NT2/D1 (cell line): ENCODE measurements around the gene C10orf143.

ENCODE experiments used
- DNase-seq: peaks from one replicate; pipeline ENCODE4 v3.0.0-alpha.2; 2011; ENCODE audit warnings: low read depth, low spot score
- H3K27me3 ChIP-seq: 2 replicates; pipeline ENCODE4 v1.6.0; 2011; ENCODE audit warnings: mild to moderate bottlenecking; ENCODE audit not compliant: insufficient read length, insufficient read depth
- H3K36me3 ChIP-seq: 2 replicates; pipeline ENCODE4 v1.6.1; 2011; ENCODE audit warnings: mild to moderate bottlenecking, low read length, mixed read lengths; ENCODE audit not compliant: insufficient read depth, insufficient read length
- H3K4me1 ChIP-seq: 2 replicates; pipeline ENCODE4 v1.5.1; 2011; ENCODE audit not compliant: insufficient read depth, insufficient read length
- H3K4me3 ChIP-seq: 2 replicates; pipeline ENCODE4 v1.5.1; 2011; ENCODE audit warnings: low read depth; ENCODE audit not compliant: insufficient read length
- H3K9ac ChIP-seq: 2 replicates; pipeline ENCODE4 v1.6.0; 2011; ENCODE audit warnings: low read depth; ENCODE audit not compliant: insufficient read length
- H3K9me3 ChIP-seq: 2 replicates; pipeline ENCODE4 v1.5.1; 2011; ENCODE audit warnings: mild to moderate bottlenecking, low read length; ENCODE audit not compliant: insufficient read depth
- SUZ12 ChIP-seq: IDR thresholded peaks from 2 replicates; pipeline ENCODE4 v1.6.1; 2011; ENCODE audit not compliant: insufficient read length, insufficient read depth; ENCODE audit errors: extremely low read depth
- YY1 ChIP-seq: IDR thresholded peaks from 2 replicates; pipeline ENCODE4 v1.6.1; 2011; ENCODE audit not compliant: insufficient read length, insufficient read depth
- ZNF274 ChIP-seq: IDR thresholded peaks from 2 replicates; pipeline ENCODE4 v1.6.1; 2011; ENCODE audit warnings: mild to moderate bottlenecking, low read depth, low read length

The C10orf143 gene

DNA sequence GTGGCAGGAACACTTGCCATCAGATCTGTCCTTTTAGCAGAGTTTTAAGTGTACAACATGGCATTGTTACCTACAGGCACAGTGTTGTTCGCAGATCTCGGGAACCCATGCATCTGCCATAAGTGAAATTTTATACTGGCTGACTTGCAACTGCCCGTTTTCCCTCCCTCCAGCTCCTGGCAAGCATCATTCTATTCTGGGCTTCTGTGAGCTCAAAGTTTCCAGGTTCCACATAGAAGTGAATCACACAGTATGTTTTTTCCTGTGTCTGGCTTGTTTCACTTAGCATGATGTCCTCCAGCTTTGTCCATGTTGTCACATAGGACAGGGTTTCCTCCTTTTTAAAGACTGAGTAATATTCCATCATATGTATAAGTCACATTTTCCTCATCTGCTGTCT, 56.6 kb downstream of the C10orf143 start:
- DNase-seq = no peak
- no peak overlapping the region for H3K9ac ChIP-seq
- peaks cover 9% of the 10 kb centered on the region for H3K9me3 ChIP-seq
- no peak overlapping the region for H3K4me3 ChIP-seq
- no peaks in the 10 kb centered on the region for H3K36me3 ChIP-seq
- no peak for TF ChIP-seq ZNF274
- no peak for TF ChIP-seq YY1
- no peak for TF ChIP-seq SUZ12
- H3K27me3 ChIP-seq = no peaks in the 10 kb centered on the region
- no peaks in the 10 kb centered on the region for H3K4me1 ChIP-seq

DNA sequence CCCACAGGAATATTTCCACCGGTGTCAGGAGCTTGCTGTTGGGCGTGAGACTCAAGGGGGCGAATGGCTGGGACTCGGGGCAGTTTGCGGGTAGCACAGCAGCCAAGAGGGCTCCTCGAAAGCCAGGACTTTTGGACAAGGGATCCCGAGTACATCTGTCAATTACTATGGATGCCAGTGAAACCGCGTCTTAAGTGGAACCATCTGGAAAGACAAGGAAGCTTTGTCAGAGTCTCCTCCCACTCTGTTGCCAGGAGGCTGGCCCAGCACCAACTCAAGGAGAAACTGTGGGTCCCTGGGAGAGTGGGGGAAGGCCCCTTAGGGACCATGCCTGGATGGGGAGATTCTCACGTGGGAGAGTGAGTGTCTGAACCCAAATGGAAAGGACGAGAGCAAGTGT, 57.1 kb downstream of the C10orf143 start:
- no peaks in the 10 kb centered on the region for H3K36me3 ChIP-seq
- H3K4me1 ChIP-seq = no peaks in the 10 kb centered on the region
- H3K27me3 ChIP-seq = no peaks in the 10 kb centered on the region
- H3K9ac ChIP-seq = no peak overlapping the region
- TF ChIP-seq YY1 = no peak
- no peak for TF ChIP-seq SUZ12
- TF ChIP-seq ZNF274 = no peak
- no peak for DNase-seq
- no peak overlapping the region for H3K4me3 ChIP-seq
- H3K9me3 ChIP-seq = peaks cover 9% of the 10 kb centered on the region

DNA sequence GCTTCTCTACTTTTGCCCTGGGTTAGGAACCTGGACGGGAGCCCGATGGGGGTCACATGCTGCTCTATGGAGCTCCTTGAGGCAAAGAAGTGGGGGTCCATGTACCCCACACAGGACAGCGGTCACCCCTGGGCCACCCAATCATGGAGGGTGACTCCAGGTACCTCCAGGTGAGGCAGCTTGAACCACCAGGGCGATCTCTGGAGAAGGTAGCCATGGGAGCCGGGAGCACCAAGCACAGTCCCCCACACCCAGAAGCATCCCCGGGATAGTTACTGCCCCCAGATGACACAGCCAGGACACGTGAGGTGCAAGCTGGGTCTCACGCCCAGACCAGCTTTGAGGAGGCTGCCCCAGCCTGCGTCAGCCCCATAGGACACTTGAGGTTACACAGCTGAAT, 58.4 kb downstream of the C10orf143 start:
- no peaks in the 10 kb centered on the region for H3K36me3 ChIP-seq
- no peak overlapping the region for H3K9ac ChIP-seq
- no peak overlapping the region for H3K4me3 ChIP-seq
- TF ChIP-seq SUZ12 (no peak), ZNF274 (no peak), YY1 (no peak)
- peaks cover 9% of the 10 kb centered on the region for H3K9me3 ChIP-seq
- H3K27me3 ChIP-seq = no peaks in the 10 kb centered on the region
- H3K4me1 ChIP-seq = no peaks in the 10 kb centered on the region
- DNase-seq = no peak

DNA sequence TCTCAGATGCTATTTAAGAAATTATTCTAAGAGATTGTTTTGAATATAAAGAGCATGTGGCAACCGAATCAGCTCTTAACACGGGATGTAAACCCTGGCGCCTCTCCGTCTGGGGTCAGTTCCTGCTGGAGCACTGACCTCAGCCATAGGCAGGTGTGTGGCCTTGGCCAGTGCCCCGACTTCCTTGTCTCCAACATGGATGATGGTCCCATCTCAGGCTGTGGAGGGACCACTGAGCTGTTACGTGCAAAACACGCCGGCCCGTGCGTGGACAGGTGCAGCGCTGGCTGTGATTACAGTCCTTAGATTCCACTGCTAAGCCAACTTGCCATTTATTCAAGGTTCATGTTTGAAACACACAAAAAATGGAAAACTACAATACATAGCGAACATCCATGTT, 59.9 kb downstream of the C10orf143 start:
- Histone ChIP-seq H3K9me3 (peaks cover 6% of the 10 kb centered on the region; the same call in 1 of the 2 replicates), H3K4me3 (no peak overlapping the region), H3K36me3 (no peaks in the 10 kb centered on the region), H3K4me1 (no peaks in the 10 kb centered on the region), H3K9ac (no peak overlapping the region), H3K27me3 (no peaks in the 10 kb centered on the region)
- no peak for TF ChIP-seq ZNF274
- no peak for TF ChIP-seq YY1
- TF ChIP-seq SUZ12 = no peak
- no peak for DNase-seq

DNA sequence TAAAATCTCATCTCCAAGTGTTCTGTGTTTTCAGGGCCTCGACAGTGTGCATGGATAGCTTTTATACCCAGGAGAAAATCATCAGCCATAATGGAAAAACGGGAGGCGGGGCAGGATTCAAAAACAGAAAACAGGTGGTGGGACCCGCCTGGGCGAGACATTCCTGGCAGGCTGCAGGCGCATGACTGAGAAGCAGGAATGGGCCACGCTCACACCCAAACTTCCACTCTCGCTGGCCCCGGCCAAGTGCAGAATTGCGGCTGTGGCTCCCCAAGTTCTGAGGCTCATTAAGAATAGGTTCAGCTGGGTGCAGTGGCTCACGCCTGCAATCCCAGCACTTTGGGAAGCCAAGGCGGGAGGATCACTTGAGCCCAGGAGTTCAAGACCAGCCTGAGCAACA, 60.6 kb downstream of the C10orf143 start:
- TF ChIP-seq ZNF274 (no peak), SUZ12 (no peak), YY1 (no peak)
- no peaks in the 10 kb centered on the region for H3K27me3 ChIP-seq
- peaks cover 6% of the 10 kb centered on the region; the same call in 1 of the 2 replicates for H3K9me3 ChIP-seq
- H3K9ac ChIP-seq = no peak overlapping the region
- no peak overlapping the region for H3K4me3 ChIP-seq
- H3K36me3 ChIP-seq = no peaks in the 10 kb centered on the region
- H3K4me1 ChIP-seq = no peaks in the 10 kb centered on the region
- no peak for DNase-seq

DNA sequence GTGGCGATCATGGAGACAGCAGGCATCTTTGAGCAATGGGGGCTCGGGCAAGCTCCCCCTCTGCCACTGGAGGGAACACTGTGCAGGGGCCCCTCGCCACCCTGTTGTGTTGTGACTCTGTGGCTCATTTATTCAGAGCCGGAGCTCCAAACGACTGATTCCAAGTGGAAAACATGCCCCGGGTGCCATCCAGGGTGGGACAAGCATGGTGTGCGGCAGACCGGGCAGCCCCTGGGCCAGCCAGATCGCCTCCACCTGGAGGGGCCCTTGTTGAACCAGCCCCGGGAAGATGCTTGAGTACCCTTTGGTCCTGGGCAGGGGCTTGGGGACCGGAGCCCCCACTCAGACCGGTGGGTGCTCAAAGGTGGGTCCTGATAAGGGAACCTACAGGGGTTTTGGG, 61.4 kb downstream of the C10orf143 start:
- Histone ChIP-seq H3K9me3 (peaks cover 2% of the 10 kb centered on the region; the same call in 1 of the 2 replicates), H3K36me3 (no peaks in the 10 kb centered on the region), H3K27me3 (no peaks in the 10 kb centered on the region), H3K4me3 (no peak overlapping the region), H3K9ac (no peak overlapping the region), H3K4me1 (no peaks in the 10 kb centered on the region)
- no peak for DNase-seq
- TF ChIP-seq SUZ12 (no peak), YY1 (no peak)

DNA sequence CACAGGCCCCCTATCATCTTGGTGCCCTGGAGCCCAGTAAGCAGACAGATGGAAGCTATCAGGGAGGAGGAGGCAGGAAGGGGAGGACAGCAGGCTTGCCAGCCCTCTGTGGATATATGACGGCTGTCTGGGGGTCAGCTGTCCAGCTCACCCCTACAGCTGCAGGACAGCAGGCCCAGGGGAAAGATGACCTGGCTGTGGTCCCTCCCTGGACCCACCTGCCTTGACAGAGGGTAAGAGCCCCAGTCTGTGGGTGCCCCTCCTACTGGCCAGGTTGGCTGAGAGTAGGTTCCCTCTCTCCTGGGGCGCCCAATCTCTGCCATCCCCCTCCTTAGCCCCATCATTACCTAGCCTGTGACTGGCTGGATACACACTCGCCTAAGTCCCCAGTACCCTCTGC, 62.5 kb downstream of the C10orf143 start:
- Histone ChIP-seq H3K4me3 (no peak overlapping the region), H3K27me3 (no peaks in the 10 kb centered on the region), H3K9ac (no peak overlapping the region), H3K36me3 (no peaks in the 10 kb centered on the region), H3K9me3 (no peaks in the 10 kb centered on the region), H3K4me1 (no peaks in the 10 kb centered on the region)
- TF ChIP-seq YY1 (no peak), ZNF274 (no peak), SUZ12 (no peak)
- DNase-seq = no peak

DNA sequence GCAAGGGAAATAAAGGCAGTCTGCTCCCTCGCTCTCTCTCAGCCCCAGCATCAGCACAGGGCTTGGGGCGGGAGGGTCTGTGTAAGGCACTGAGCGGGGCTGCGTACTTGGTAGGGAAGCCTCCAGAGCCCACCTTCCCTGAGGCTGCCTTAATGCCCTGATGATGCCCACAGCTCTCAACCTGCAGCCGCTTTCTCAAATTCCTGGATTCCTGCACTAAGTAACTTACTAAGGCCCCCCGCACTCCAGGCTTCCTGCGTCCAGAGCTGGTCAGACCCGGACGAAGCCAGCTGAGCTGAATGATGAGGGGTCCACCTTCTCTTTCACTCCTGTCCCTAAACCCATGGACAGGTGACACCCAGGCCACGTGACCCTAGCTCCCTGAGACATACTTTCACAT, 63.3 kb downstream of the C10orf143 start:
- TF ChIP-seq ZNF274 = no peak
- no peak for TF ChIP-seq SUZ12
- TF ChIP-seq YY1 = no peak
- Histone ChIP-seq H3K4me3 (no peak overlapping the region), H3K4me1 (no peaks in the 10 kb centered on the region)

More for the DNA sequence above, 63.3 kb downstream of the C10orf143 start:
- Histone ChIP-seq H3K27me3 (no peaks in the 10 kb centered on the region), H3K9ac (no peak overlapping the region), H3K36me3 (no peaks in the 10 kb centered on the region), H3K9me3 (no peaks in the 10 kb centered on the region)
- DNase-seq = no peak
